NB4 (cell line): ENCODE data around the gene DEGS1.

Experiments
- DNase-seq: peaks from one replicate; pipeline ENCODE4 v3.0.0; 2010; ENCODE audit warnings: low read depth
- H3K4me3 ChIP-seq: one replicate; pipeline ENCODE4 v1.5.1; 2011; ENCODE audit warnings: mild to moderate bottlenecking, low read depth, low read length, moderate library complexity
- MYC ChIP-seq: IDR thresholded peaks from 2 replicates; pipeline ENCODE4 v1.6.1; 2011; ENCODE audit warnings: low read depth, low read length
- POLR2A ChIP-seq: IDR thresholded peaks from 2 replicates; pipeline ENCODE4 v1.6.1; 2011; ENCODE audit warnings: mild to moderate bottlenecking; ENCODE audit not compliant: insufficient read length; ENCODE audit errors: extremely low read depth
- TF ChIP-seq, protein P1 (sequence below): IDR thresholded peaks from one replicate; pipeline ENCODE4 v1.5.1; 2012; ENCODE audit warnings: low read depth, low read length
- TF ChIP-seq, protein P2 (sequence below): IDR thresholded peaks from 2 replicates; pipeline ENCODE4 v1.6.1; 2011; ENCODE audit warnings: low read depth, low read length

The DEGS1 gene

DNA sequence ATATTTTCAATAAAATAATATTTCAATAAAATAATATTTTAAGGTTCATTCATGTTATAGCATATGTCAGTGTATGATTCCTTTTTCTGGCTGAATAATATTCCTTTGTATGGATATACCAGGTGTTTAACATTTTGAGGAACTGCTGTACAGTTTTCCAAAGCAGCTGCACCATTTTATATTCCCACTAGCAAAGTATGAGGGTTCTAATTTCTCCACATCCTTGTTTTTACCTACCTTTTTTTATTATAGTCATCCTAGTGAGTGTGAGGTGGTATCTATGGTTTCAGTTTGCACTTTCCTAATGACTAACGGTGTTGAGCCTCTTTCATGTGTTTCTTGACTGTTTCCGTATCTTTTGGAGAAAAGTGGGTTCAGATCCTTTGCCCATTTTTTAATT lies 5.2 kb downstream of the DEGS1 start:
- DNase-seq = no peak
- TF ChIP-seq, protein P1, sequence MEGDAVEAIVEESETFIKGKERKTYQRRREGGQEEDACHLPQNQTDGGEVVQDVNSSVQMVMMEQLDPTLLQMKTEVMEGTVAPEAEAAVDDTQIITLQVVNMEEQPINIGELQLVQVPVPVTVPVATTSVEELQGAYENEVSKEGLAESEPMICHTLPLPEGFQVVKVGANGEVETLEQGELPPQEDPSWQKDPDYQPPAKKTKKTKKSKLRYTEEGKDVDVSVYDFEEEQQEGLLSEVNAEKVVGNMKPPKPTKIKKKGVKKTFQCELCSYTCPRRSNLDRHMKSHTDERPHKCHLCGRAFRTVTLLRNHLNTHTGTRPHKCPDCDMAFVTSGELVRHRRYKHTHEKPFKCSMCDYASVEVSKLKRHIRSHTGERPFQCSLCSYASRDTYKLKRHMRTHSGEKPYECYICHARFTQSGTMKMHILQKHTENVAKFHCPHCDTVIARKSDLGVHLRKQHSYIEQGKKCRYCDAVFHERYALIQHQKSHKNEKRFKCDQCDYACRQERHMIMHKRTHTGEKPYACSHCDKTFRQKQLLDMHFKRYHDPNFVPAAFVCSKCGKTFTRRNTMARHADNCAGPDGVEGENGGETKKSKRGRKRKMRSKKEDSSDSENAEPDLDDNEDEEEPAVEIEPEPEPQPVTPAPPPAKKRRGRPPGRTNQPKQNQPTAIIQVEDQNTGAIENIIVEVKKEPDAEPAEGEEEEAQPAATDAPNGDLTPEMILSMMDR = no peak
- no peak overlapping the region for H3K4me3 ChIP-seq

DNA sequence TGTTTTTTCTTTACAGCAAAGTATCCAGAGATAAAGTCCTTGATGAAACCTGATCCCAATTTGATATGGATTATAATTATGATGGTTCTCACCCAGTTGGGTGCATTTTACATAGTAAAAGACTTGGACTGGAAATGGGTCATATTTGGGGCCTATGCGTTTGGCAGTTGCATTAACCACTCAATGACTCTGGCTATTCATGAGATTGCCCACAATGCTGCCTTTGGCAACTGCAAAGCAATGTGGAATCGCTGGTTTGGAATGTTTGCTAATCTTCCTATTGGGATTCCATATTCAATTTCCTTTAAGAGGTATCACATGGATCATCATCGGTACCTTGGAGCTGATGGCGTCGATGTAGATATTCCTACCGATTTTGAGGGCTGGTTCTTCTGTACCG lies 6.5 kb downstream of the DEGS1 start:
- TF ChIP-seq MYC = no peak
- TF ChIP-seq, protein P2, sequence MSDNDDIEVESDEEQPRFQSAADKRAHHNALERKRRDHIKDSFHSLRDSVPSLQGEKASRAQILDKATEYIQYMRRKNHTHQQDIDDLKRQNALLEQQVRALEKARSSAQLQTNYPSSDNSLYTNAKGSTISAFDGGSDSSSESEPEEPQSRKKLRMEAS = no peak
- no peak for TF ChIP-seq POLR2A
- no peak overlapping the region for H3K4me3 ChIP-seq
- DNase-seq = no peak

DNA sequence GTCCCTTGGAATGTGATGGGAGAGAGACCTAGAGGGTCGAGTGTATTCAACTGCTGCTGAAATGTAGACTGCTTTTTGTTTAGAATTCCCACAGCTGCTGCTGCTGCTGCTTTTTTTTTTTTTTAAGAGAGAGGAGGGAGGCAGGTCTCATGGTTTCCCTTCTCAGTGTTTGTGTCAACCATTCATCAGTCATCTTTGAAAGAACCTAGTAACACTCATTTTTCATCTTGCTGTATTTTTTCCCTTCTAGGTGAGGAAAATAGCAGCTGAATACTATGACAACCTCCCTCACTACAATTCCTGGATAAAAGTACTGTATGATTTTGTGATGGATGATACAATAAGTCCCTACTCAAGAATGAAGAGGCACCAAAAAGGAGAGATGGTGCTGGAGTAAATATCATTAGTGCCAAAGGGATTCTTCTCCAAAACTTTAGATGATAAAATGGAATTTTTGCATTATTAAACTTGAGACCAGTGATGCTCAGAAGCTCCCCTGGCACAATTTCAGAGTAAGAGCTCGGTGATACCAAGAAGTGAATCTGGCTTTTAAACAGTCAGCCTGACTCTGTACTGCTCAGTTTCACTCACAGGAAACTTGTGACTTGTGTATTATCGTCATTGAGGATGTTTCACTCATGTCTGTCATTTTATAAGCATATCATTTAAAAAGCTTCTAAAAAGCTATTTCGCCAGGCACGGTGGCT lies 9.2 kb downstream of the DEGS1 start:
- DNase-seq = no peak
- TF ChIP-seq, protein P1 = no peak
- no peak for TF ChIP-seq MYC
- no peak overlapping the region for H3K4me3 ChIP-seq

DNA sequence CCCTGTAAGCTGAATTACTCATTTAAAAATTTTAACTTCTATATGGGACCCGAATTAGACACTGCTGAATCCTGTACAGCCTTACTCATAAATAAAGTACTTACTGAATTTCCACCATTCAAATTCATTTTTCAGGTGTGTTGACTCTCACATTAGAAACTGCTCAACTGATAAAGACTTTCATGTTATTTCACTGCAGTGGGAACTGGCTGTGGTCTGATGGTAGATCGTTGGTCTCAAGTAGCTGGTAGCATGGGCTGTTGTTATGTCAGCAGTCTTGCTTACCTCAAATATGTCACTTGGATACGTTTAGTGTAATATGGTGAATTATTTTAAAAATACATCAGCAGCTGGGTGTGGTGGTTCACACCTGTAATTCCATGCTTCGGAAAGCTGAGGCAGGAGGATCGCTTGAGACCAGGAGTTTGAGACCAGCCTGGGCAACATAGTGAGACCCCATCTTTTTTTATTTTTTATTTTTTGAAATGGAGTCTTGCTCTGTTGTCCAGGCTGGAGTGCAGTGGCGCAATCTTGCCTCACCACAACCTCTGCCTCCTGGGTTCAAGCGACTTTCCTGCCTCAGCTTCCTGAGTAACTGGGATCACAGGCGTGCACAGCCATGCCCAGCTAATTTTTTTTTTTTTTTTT lies 10.4 kb downstream of the DEGS1 start:
- H3K4me3 ChIP-seq = no peak overlapping the region
- TF ChIP-seq MYC (no peak), POLR2A (no peak)
- TF ChIP-seq, protein P2 = no peak
- TF ChIP-seq, protein P1 = no peak
- DNase-seq = no peak

DNA sequence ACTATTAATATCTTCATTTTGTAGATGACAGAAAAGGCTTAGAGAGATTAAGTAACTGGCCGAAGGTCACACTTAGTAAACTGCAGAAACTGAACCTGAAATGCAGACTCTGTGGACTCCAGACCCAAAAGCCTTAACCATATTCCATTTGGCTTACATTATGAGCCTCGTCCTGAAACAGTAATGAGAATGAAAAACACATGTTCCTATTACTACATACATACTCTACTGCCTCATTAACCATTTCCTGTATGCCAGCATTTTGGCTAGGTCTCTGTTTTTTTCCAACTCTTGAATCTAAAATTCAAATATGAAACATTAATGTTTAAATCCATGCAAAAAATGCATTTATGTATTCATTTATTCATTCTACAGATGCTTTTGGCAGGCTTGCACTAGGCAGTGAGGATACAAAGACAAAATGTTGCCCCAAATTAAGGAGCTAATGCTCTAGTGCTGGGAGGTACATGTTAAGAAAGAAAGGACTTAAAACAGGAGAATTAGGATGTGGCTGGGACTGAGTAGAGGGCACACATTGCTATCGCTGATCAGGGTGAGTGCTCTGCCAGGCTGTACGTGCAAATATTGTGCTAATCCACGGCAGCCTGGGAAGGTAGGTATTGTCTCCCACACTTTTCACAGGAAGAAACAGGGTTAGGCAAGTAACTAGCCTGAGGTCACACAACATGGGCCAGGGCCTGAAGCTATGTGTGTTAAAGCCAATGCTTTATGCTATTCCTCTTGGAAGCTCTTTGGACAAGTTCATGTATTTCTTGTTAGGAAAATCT lies 14.0 kb downstream of the DEGS1 start:
- TF ChIP-seq POLR2A = no peak
- TF ChIP-seq, protein P2 = no peak
- TF ChIP-seq, protein P1 = no peak
- TF ChIP-seq MYC = no peak
- no peak overlapping the region for H3K4me3 ChIP-seq
- no peak for DNase-seq

DNA sequence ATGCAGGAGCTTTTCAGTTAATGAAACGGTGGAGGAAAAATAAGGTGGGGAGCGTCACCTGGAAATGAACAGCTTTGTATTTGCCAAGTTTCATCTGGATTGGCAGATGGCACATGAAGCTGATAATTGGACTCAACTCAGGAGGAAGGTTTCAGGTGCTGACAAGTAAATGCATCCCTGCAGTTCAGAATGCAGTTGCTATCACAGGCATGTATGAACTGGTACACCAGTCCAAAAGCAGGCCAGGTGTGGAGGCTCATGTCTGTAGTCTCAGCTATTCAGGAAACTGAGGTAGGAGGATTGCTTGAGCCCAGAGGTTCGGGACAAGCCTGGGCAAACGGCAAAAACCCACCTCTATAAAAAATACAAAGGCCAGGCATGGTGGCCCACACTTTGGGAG lies 15.5 kb downstream of the DEGS1 start:
- no peak overlapping the region for H3K4me3 ChIP-seq
- TF ChIP-seq MYC = no peak
- TF ChIP-seq, protein P2 = no peak
- TF ChIP-seq, protein P1 = no peak
- no peak for TF ChIP-seq POLR2A
- DNase-seq = no peak
